AG08396 (cell line): Measurements from ENCODE around the gene LRRC4C.
"Not testable (repeated sequence)": the region's sequence is repeated elsewhere in the genome, so short reads cannot be mapped to it uniquely, and the experiment has no call there.

Source experiments
- DNase-seq: peaks from one replicate; pipeline ENCODE4 v3.0.0; 2012; ENCODE audit warnings: low spot score, mixed read lengths

Gene LRRC4C

GRCh38 chr11:40230821-40231220 is 1228.6 kb downstream of the LRRC4C start:
- DNase-seq: no peak

- DNase-seq: no peak
Measured at GRCh38 chr11:40228662-40229061, 1230.8 kb downstream of the LRRC4C start.

- DNase-seq: no peak
Measured at GRCh38 chr11:40227730-40228129, 1231.7 kb downstream of the LRRC4C start.

- no peak for DNase-seq
Measured at GRCh38 chr11:40226654-40227053, 1232.8 kb downstream of the LRRC4C start.

GRCh38 chr11:40223596-40224330 is 1235.7 kb downstream of the LRRC4C start:
- DNase-seq: no peak

- no peak for DNase-seq
Measured at GRCh38 chr11:40219401-40219800, 1240.1 kb downstream of the LRRC4C start.

- no peak for DNase-seq
Measured at GRCh38 chr11:40215556-40215955, 1243.9 kb downstream of the LRRC4C start.

GRCh38 chr11:40207416-40207815 is 1252.0 kb downstream of the LRRC4C start:
- DNase-seq: no peak

GRCh38 chr11:40204228-40204627 is 1255.2 kb downstream of the LRRC4C start:
- no peak for DNase-seq

GRCh38 chr11:40203606-40204005 is 1255.8 kb downstream of the LRRC4C start:
- DNase-seq: no peak

GRCh38 chr11:40202589-40203270 is 1256.7 kb downstream of the LRRC4C start:
- no peak for DNase-seq

GRCh38 chr11:40192590-40192989 is 1266.9 kb downstream of the LRRC4C start:
- DNase-seq: not testable (repeated sequence)

GRCh38 chr11:40190294-40190693 is 1269.2 kb downstream of the LRRC4C start:
- DNase-seq: no peak

GRCh38 chr11:40188848-40189247 is 1270.6 kb downstream of the LRRC4C start:
- DNase-seq: no peak

GRCh38 chr11:40187295-40187694 is 1272.2 kb downstream of the LRRC4C start:
- DNase-seq: no peak

GRCh38 chr11:40186437-40187263 is 1272.8 kb downstream of the LRRC4C start:
- DNase-seq: no peak

GRCh38 chr11:40185793-40186192 is 1273.7 kb downstream of the LRRC4C start:
- DNase-seq: no peak

- no peak for DNase-seq
Measured at GRCh38 chr11:40183073-40184064, 1276.1 kb downstream of the LRRC4C start.

- no peak for DNase-seq
Measured at GRCh38 chr11:40179541-40179940, 1279.9 kb downstream of the LRRC4C start.

GRCh38 chr11:40178470-40178869 is 1281.0 kb downstream of the LRRC4C start:
- no peak for DNase-seq

- DNase-seq: no peak
Measured at GRCh38 chr11:40175980-40176379, 1283.5 kb downstream of the LRRC4C start.

- no peak for DNase-seq
Measured at GRCh38 chr11:40170078-40170477, 1289.4 kb downstream of the LRRC4C start.
